Smooth muscle cell (in vitro differentiated cells): Measurements from ENCODE around the gene CXCR1. TPM values are rescaled to one million over a fixed set of nuclear protein-coding genes. Genes with fewer than 3 reads are reported as not detected.

Source experiments
- DNase-seq: peaks from one replicate; lab custom pipeline; 2025; ENCODE audit not compliant: unreplicated experiment; lab: John Stamatoyannopoulos, UW
- H2AFZ ChIP-seq: fragments of 200-600 bp; sonication (generic); 2 replicates; pipeline ENCODE4 v1.6.0; 2016; ENCODE audit warnings: antibody characterized with exemption, low read depth, mild to moderate bottlenecking
- H3F3A ChIP-seq: fragments of 200-600 bp; sonication (generic); 2 replicates; pipeline ENCODE4 v1.6.0; 2017; ENCODE audit warnings: antibody characterized with exemption, low read depth
- H3K27ac ChIP-seq: fragments of 200-600 bp; sonication (generic); 2 replicates; pipeline ENCODE4 v1.5.1; 2016; ENCODE audit warnings: low read depth, mild to moderate bottlenecking
- H3K27me3 ChIP-seq: fragments of 200-600 bp; sonication (generic); 2 replicates; pipeline ENCODE4 v1.6.1; 2016; ENCODE audit warnings: low read depth, mild to moderate bottlenecking
- H3K36me3 ChIP-seq: fragments of 200-600 bp; sonication (generic); 2 replicates; pipeline ENCODE4 v1.5.1; 2016; ENCODE audit warnings: low read depth
- H3K4me1 ChIP-seq: fragments of 200-600 bp; sonication (generic); 2 replicates; pipeline ENCODE4 v1.5.1; 2016; ENCODE audit warnings: low read depth
- H3K4me2 ChIP-seq: fragments of 200-600 bp; sonication (generic); 2 replicates; pipeline ENCODE4 v1.6.0; 2016; ENCODE audit warnings: mild to moderate bottlenecking
- H3K4me3 ChIP-seq: fragments of 200-600 bp; sonication (generic); 2 replicates; pipeline ENCODE4 v1.5.1; 2016; ENCODE audit warnings: mild to moderate bottlenecking
- H3K79me2 ChIP-seq: fragments of 200-600 bp; sonication (generic); 2 replicates; pipeline ENCODE4 v1.6.0; 2016; ENCODE audit warnings: low read depth, mild to moderate bottlenecking
- H3K9ac ChIP-seq: fragments of 200-600 bp; sonication (generic); 2 replicates; pipeline ENCODE4 v1.6.0; 2016; ENCODE audit warnings: low read depth
- H3K9me3 ChIP-seq: fragments of 200-600 bp; sonication (generic); replicated peaks from 2 replicates; pipeline ENCODE4 v1.5.1; 2016; ENCODE audit warnings: low read depth
- H4K20me1 ChIP-seq: fragments of 200-600 bp; sonication (generic); 2 replicates; pipeline ENCODE4 v1.6.0; 2016; ENCODE audit warnings: low read depth
- CTCF ChIP-seq: fragments of 200-600 bp; sonication (generic); IDR thresholded peaks from 2 replicates; pipeline ENCODE4 v1.5.1; 2017; ENCODE audit warnings: borderline replicate concordance, mild to moderate bottlenecking, antibody characterized with exemption; ENCODE audit not compliant: insufficient read depth, poor library complexity, severe bottlenecking
- WGBS: methylation state at CpG from one replicate; pipeline ENCODE4 v1.1.7; 2016; ENCODE audit warnings: low lambda C conversion rate; 5-methylcytosine and 5-hydroxymethylcytosine counted together
- polyA plus RNA-seq: library from polyadenylated mRNA; unstranded; fragments of >200 nt; fragmentation: Nextera tagmentation; extraction: Ambion mirVana; gene quantifications from 2 replicates; pipeline ENCODE4 v1.2.1, GENCODE V29; 2016
- total RNA-seq: library from RNA; depleted of rRNA; stranded (reverse); fragments of >200 nt; gene quantifications from 2 replicates; pipeline ENCODE4 v1.2.3, GENCODE V29; 2014

Gene CXCR1
- total and polyA plus RNA-seq, 2 experiments from 2014 or later, result not detected

GRCh38 chr2:218192902-218193430 is 26.2 kb upstream of the CXCR1 start:
- Histone ChIP-seq H3F3A (no peaks in the 10 kb centered on the region), H3K9ac (no peak overlapping the region), H3K27me3 (peaks cover 14% of the 10 kb centered on the region), H3K9me3 (no peaks in the 10 kb centered on the region), H2AFZ (no peak overlapping the region), H4K20me1 (no peaks in the 10 kb centered on the region), H3K36me3 (no peaks in the 10 kb centered on the region), H3K4me1 (no peaks in the 10 kb centered on the region), H3K27ac (no peak overlapping the region), H3K4me3 (no peak overlapping the region), H3K79me2 (no peaks in the 10 kb centered on the region), H3K4me2 (no peak overlapping the region)
- TF ChIP-seq CTCF, result no peak
- no peak for DNase-seq
- 94% methylated on average over 3 of the region's 3 CpGs for WGBS

GRCh38 chr2:218188528-218188927 is 21.8 kb upstream of the CXCR1 start:
- no peaks in the 10 kb centered on the region for H3K4me1 ChIP-seq
- no peak overlapping the region for H3K4me2 ChIP-seq
- H3K9ac ChIP-seq, result no peak overlapping the region
- H3K27me3 ChIP-seq, result no peaks in the 10 kb centered on the region
- H3K36me3 ChIP-seq, result no peaks in the 10 kb centered on the region
- H3K27ac ChIP-seq, result no peak overlapping the region
- no peak for DNase-seq
- H3K9me3 ChIP-seq, result no peaks in the 10 kb centered on the region
- WGBS, result 92% methylated on average over 2 of the region's 2 CpGs
- H2AFZ ChIP-seq, result no peak overlapping the region
- H3K79me2 ChIP-seq, result no peaks in the 10 kb centered on the region
- H4K20me1 ChIP-seq, result no peaks in the 10 kb centered on the region
- no peak for TF ChIP-seq CTCF
- no peak overlapping the region for H3K4me3 ChIP-seq
- H3F3A ChIP-seq, result no peaks in the 10 kb centered on the region

- Histone ChIP-seq H3K27ac (no peak overlapping the region), H3K4me2 (no peak overlapping the region), H3K9ac (no peak overlapping the region), H2AFZ (no peak overlapping the region), H3K4me1 (no peaks in the 10 kb centered on the region), H4K20me1 (no peaks in the 10 kb centered on the region), H3K4me3 (no peak overlapping the region), H3F3A (no peaks in the 10 kb centered on the region), H3K9me3 (no peaks in the 10 kb centered on the region), H3K27me3 (no peaks in the 10 kb centered on the region), H3K79me2 (no peaks in the 10 kb centered on the region), H3K36me3 (no peaks in the 10 kb centered on the region)
- no peak for TF ChIP-seq CTCF
- DNase-seq, result no peak
- 78% methylated on average over 4 of the region's 4 CpGs for WGBS
Measured at GRCh38 chr2:218187296-218188015, 20.7 kb upstream of the CXCR1 start.

- no peaks in the 10 kb centered on the region for H3K4me1 ChIP-seq
- no peaks in the 10 kb centered on the region for H3K36me3 ChIP-seq
- no peak for DNase-seq
- no peak overlapping the region for H3K9ac ChIP-seq
- 75% methylated on average over 1 of the region's 1 CpG for WGBS
- no peak for TF ChIP-seq CTCF
- H3K4me2 ChIP-seq, result no peak overlapping the region
- no peaks in the 10 kb centered on the region for H3K27me3 ChIP-seq
- H3K79me2 ChIP-seq, result no peaks in the 10 kb centered on the region
- no peak overlapping the region for H3K27ac ChIP-seq
- H2AFZ ChIP-seq, result peak overlapping the region; percentile 79
- H3F3A ChIP-seq, result no peaks in the 10 kb centered on the region
- H3K9me3 ChIP-seq, result no peaks in the 10 kb centered on the region
- no peak overlapping the region for H3K4me3 ChIP-seq
- no peaks in the 10 kb centered on the region for H4K20me1 ChIP-seq
Measured at GRCh38 chr2:218186876-218187275, 20.1 kb upstream of the CXCR1 start.
